ENCODE data around the gene MTFR2. TPM values are rescaled to one million over a fixed set of nuclear protein-coding genes. Genes with fewer than 3 reads are reported as not detected.
A peak's percentile ranks its signal among the peaks of the same experiment; 100 is the strongest.
"Not testable (repeated sequence)": the region's sequence is repeated elsewhere in the genome, so short reads cannot be mapped to it uniquely, and the experiment has no call there.

MTFR2 gene
- total RNA-seq, 2 experiments from 2014 or later = 19.2 to 22.1 TPM

GRCh38 chr6:136230219-136230853 is 19.8 kb downstream of the MTFR2 start:
- Mint-ChIP-seq H3K27ac (no peak overlapping the region), H3K9me3 (no peaks in the 10 kb centered on the region), H3K27me3 (ENCODE audit: low read depth) (no peaks in the 10 kb centered on the region), H3K4me3 (no peak overlapping the region), H3K4me1 (ENCODE audit: low read depth) (peaks cover 7% of the 10 kb centered on the region), H3K36me3 (ENCODE audit: low read depth) (peaks cover 22% of the 10 kb centered on the region)
- CTCF ChIA-PET = interaction anchor here (0.6 kb wide), 1 partner anchor 16 kb away, joined by 5 read pairs; no protein-coding TSS in a partner anchor
- no peak for DNase-seq
- intact Hi-C loops (cut with micrococcal nuclease) = no loop called here

DNA sequence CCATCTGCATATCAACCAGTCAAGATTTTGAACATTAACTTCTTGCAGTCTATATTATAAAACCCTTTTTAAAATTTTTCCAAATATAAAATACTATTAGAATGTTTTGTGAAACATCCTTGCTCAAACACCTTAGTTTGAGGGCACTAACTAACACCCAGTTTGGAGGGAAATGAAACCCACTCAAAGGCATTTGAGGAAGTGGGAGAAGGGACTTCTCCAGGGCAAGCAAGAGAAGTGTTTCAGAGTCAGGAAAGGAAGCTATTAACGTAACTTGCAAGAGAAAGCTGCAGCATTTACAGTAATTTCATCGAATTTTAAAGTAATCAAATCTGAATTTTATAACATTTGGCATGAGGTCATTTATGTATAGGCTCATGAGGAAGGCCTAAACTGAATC is 21.3 kb downstream of the MTFR2 start:
- Mint-ChIP-seq H3K27ac (no peak overlapping the region), H3K36me3 (ENCODE audit: low read depth) (peaks cover 13% of the 10 kb centered on the region), H3K4me1 (ENCODE audit: low read depth) (peaks cover 7% of the 10 kb centered on the region), H3K4me3 (no peak overlapping the region), H3K9me3 (peaks cover 3% of the 10 kb centered on the region), H3K27me3 (ENCODE audit: low read depth) (no peaks in the 10 kb centered on the region)
- CTCF ChIA-PET = interaction anchor here (3.3 kb wide), 1 partner anchor 8 kb away, joined by 27 read pairs; no protein-coding TSS in a partner anchor
- no peak for DNase-seq
- intact Hi-C loops (cut with micrococcal nuclease) = no loop called here

DNA sequence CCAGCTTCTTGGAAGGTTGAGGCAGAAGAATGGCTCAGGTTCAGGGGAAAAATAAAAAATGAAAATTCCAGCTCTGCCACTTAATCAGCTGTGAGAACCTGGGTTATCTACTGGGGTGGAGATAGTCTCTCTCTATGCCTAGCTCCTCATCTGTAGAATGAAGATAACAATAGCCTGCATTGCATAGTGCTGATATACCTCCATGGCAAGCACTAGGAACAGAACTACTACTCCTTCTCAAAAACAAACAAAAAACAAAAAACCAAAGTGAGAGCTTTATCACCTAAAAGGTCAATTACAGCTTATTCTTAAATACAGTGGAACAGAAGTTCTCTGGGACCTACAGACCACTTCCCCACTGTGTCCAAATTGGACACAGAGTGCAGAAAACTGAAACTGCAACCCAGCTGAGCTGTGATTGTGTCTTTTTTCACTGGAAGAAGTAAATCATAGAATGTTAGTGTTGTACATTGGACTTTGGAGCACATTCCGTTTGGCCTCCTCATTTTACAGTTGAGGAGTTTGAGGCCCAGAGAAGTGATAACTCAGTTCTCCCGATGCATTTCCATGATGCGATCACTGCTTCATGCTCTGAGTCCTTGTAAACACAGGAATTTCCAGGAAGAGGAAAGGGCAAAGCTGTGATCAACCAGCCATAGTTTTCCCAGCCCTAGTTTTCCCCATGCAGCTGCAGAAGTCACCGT is 23.3 kb downstream of the MTFR2 start:
- intact Hi-C loops (cut with micrococcal nuclease) = loop anchor here (1.0 to 2.0 kb wide), 7 partner anchors 90 to 776 kb away; no protein-coding TSS in a partner anchor
- no peak for DNase-seq
- H3K4me3 Mint-ChIP-seq = no peak overlapping the region

GRCh38 chr6:136226027-136226673 is 24.0 kb downstream of the MTFR2 start:
- Mint-ChIP-seq H3K9me3 (peaks cover 3% of the 10 kb centered on the region), H3K4me3 (no peak overlapping the region), H3K27ac (no peak overlapping the region), H3K4me1 (ENCODE audit: low read depth) (peaks cover 7% of the 10 kb centered on the region), H3K36me3 (ENCODE audit: low read depth) (peaks cover 10% of the 10 kb centered on the region), H3K27me3 (ENCODE audit: low read depth) (no peaks in the 10 kb centered on the region)
- peak; percentile 66 for DNase-seq
- intact Hi-C loops (cut with micrococcal nuclease) = loop anchor here (1.0 to 2.0 kb wide), 7 partner anchors 91 to 775 kb away; no protein-coding TSS in a partner anchor
- CTCF ChIA-PET = interaction anchor here (0.6 to 3.3 kb wide), 44 partner anchors 8 to 776 kb away, joined by 3 to 27 read pairs (median 3); partner anchors contain the start of gene PDE7B

More for the DNA sequence above, 23.3 kb downstream of the MTFR2 start:
- Mint-ChIP-seq H3K27me3 (ENCODE audit: low read depth) (no peaks in the 10 kb centered on the region), H3K9me3 (peaks cover 3% of the 10 kb centered on the region), H3K27ac (no peak overlapping the region), H3K4me1 (ENCODE audit: low read depth) (peaks cover 7% of the 10 kb centered on the region), H3K36me3 (ENCODE audit: low read depth) (peaks cover 10% of the 10 kb centered on the region)
- CTCF ChIA-PET = interaction anchor here (0.6 to 3.3 kb wide), 42 partner anchors 9 to 777 kb away, joined by 3 to 27 read pairs (median 3); partner anchors contain the start of gene PDE7B

DNA sequence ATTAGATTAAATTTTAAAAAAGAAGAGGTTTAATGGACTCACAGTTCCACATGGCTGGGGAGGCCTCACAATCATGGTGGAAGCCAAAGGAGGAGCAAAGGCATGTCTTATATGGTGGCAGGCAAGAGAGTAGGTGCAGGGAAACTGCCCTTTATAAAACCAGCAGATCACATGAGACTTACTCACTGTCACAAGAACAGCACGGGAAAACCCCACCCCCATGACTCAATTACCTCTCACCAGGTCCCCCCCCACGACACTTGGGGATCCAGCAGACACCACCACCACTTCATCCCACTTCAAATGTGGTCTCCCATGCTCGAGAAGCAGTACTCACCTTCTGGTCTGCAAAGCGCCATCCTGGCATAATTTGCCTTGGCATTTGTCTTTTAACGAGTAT is 24.6 kb downstream of the MTFR2 start:
- H3K4me3 Mint-ChIP-seq = no peak overlapping the region
- CTCF ChIA-PET = interaction anchor here (0.6 to 3.3 kb wide), 25 partner anchors 9 to 719 kb away, joined by 3 to 27 read pairs (median 4); no protein-coding TSS in a partner anchor
- no peak overlapping the region for H3K27ac Mint-ChIP-seq
- no peaks in the 10 kb centered on the region for H3K27me3 Mint-ChIP-seq (ENCODE audit: low read depth)
- peak; percentile 46 for DNase-seq
- peaks cover 5% of the 10 kb centered on the region for H3K36me3 Mint-ChIP-seq (ENCODE audit: low read depth)
- H3K9me3 Mint-ChIP-seq = peaks cover 3% of the 10 kb centered on the region
- intact Hi-C loops (cut with micrococcal nuclease) = no loop called here
- H3K4me1 Mint-ChIP-seq (ENCODE audit: low read depth) = peaks cover 7% of the 10 kb centered on the region

GRCh38 chr6:136224974-136225373 is 25.1 kb downstream of the MTFR2 start:
- H3K36me3 Mint-ChIP-seq (ENCODE audit: low read depth); H3K9me3 Mint-ChIP-seq; H3K4me3 Mint-ChIP-seq; DNase-seq; H3K27ac Mint-ChIP-seq; intact Hi-C loops (cut with micrococcal nuclease); H3K4me1 Mint-ChIP-seq (ENCODE audit: low read depth); H3K27me3 Mint-ChIP-seq (ENCODE audit: low read depth): not testable (repeated sequence)
- CTCF ChIA-PET = interaction anchor here (1.3 kb wide), 1 partner anchor 689 kb away, joined by 3 read pairs; no protein-coding TSS in a partner anchor

- intact Hi-C loops (cut with micrococcal nuclease) = no loop called here
- Mint-ChIP-seq H3K27ac (no peak overlapping the region), H3K4me1 (ENCODE audit: low read depth) (no peaks in the 10 kb centered on the region), H3K36me3 (ENCODE audit: low read depth) (no peaks in the 10 kb centered on the region), H3K4me3 (no peak overlapping the region), H3K9me3 (peaks cover 2% of the 10 kb centered on the region), H3K27me3 (ENCODE audit: low read depth) (no peaks in the 10 kb centered on the region)
- CTCF ChIA-PET = interaction anchor here (0.5 to 1.5 kb wide), 2 partner anchors 10 to 335 kb away, joined by 3 to 6 read pairs; no protein-coding TSS in a partner anchor
- DNase-seq = no peak
These were observed 33.4 kb downstream of the MTFR2 start for GRCh38 chr6:136216503-136217401.

- Mint-ChIP-seq H3K4me3 (no peak overlapping the region), H3K4me1 (ENCODE audit: low read depth) (no peaks in the 10 kb centered on the region), H3K27ac (no peak overlapping the region), H3K36me3 (ENCODE audit: low read depth) (no peaks in the 10 kb centered on the region), H3K9me3 (no peaks in the 10 kb centered on the region), H3K27me3 (ENCODE audit: low read depth) (no peaks in the 10 kb centered on the region)
- CTCF ChIA-PET = interaction anchor here (0.6 to 2.4 kb wide), 2 partner anchors 12 to 16 kb away, joined by 5 to 12 read pairs; no protein-coding TSS in a partner anchor
- no peak for DNase-seq
- intact Hi-C loops (cut with micrococcal nuclease) = no loop called here
These were observed 36.3 kb downstream of the MTFR2 start for GRCh38 chr6:136213853-136214252.

DNA sequence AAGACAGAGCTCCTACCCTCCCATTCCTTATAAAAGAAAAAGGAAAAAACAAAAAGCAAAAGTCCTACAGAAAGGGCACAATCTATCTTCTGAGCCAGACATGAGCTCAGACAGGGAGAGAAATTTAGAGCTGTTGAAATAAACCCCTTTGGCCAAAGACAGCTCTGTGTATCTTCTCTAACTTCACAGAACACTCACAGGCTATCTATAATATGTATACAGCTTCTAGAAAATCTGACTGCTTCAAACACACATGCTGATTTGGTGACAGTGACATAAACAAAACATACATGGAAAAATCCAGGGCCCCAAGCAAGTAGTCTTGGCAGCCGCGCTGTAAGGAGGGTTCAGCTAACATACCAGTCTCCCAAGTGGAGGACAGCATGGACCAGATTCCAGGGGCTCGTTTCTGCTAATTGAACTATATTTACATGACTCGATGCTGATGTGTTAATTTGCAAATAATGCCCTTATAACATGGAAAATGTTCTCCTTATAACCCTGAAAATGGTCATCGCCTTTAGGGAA is 37.0 kb downstream of the MTFR2 start:
- no peak overlapping the region for H3K27ac Mint-ChIP-seq
- no peak overlapping the region for H3K4me3 Mint-ChIP-seq
- no peaks in the 10 kb centered on the region for H3K36me3 Mint-ChIP-seq (ENCODE audit: low read depth)
- H3K4me1 Mint-ChIP-seq (ENCODE audit: low read depth) = no peaks in the 10 kb centered on the region
- intact Hi-C loops (cut with micrococcal nuclease) = no loop called here
- CTCF ChIA-PET = interaction anchor here (0.5 to 2.4 kb wide), 4 partner anchors 11 to 498 kb away, joined by 3 to 12 read pairs (median 4); no protein-coding TSS in a partner anchor
- no peak for DNase-seq
- no peaks in the 10 kb centered on the region for H3K27me3 Mint-ChIP-seq (ENCODE audit: low read depth)
- no peaks in the 10 kb centered on the region for H3K9me3 Mint-ChIP-seq

- Mint-ChIP-seq H3K36me3 (ENCODE audit: low read depth) (no peaks in the 10 kb centered on the region), H3K27ac (no peak overlapping the region), H3K4me3 (no peak overlapping the region), H3K27me3 (ENCODE audit: low read depth) (no peaks in the 10 kb centered on the region), H3K9me3 (no peaks in the 10 kb centered on the region), H3K4me1 (ENCODE audit: low read depth) (no peaks in the 10 kb centered on the region)
- intact Hi-C loops (cut with micrococcal nuclease) = no loop called here
- CTCF ChIA-PET = interaction anchor here (0.5 to 2.4 kb wide), 5 partner anchors 10 to 497 kb away, joined by 3 to 12 read pairs (median 5); no protein-coding TSS in a partner anchor
- DNase-seq = no peak
These were observed 37.5 kb downstream of the MTFR2 start for GRCh38 chr6:136212608-136213007.

Measured in activated naive CD4-positive, alpha-beta T cell treated with anti-CD3 and anti-CD28 coated beads for 36 hours (primary cell).